K562 (cell line): ENCODE data around the gene NOTCH3. TPM values are rescaled to one million over a fixed set of nuclear protein-coding genes. Genes with fewer than 3 reads are reported as not detected.

ENCODE experiments used
- ATAC-seq: fragments of 200-7000 bp; cut with Tn5 transposase; 3 replicates; pipeline ENCODE4 v1.9.1; 2020; ENCODE audit warnings: moderate library complexity
- BruUV-seq: library from RNA; stranded (reverse); fragments of 400-500 nt; replicated peaks from 2 replicates; lab custom pipeline; 2021; lab: Mats Ljungman, UMichigan
- CTCF ChIA-PET: fragments of 300-600 bp; formaldehyde crosslinking; extraction: SDS; loops from one replicate; lab custom pipeline; 2021; ENCODE audit warnings: low intra/inter-chr PET ratio; lab: Yijun Ruan, JAX
- POLR2A ChIA-PET: fragments of 300-600, 350-650 bp; sonication (Branson Sonifier 250); formaldehyde crosslinking; extraction: SDS; loops from one replicate; lab custom pipeline; 2021; ENCODE audit warnings: antibody characterized with exemption, inconsistent platforms; lab: Yijun Ruan, JAX
- DNase-seq, 4 experiments: peaks; one replicate each; pipeline versions ENCODE4 v3.0.0 to v3.0.0-alpha.2; 2011 to 2018; ENCODE audit warnings: low spot score in 3 of 4, mixed read lengths in 3 of 4; ENCODE audit errors: extremely low read depth in 1 of 4
- FAIRE-seq: peaks from 2 replicates; lab custom pipeline; 2011; peaks lifted over from hg19 to GRCh38; lab: Jason Lieb, UNC
- H2AFZ ChIP-seq: 2 replicates; pipeline ENCODE4 v1.6.0; 2011; ENCODE audit warnings: low read depth, low read length, control low read depth, inconsistent platforms
- H3K27ac ChIP-seq: fragments of 200-600 bp; 3 replicates; pipeline ENCODE4 v1.8.0; 2011; ENCODE audit warnings: low read depth, mild to moderate bottlenecking, control low read depth, inconsistent platforms, low read length, moderate library complexity, mixed read lengths; ENCODE audit errors: extremely low read depth
- H3K27me3 ChIP-seq, 2 experiments: fragments of 300-600 bp in 1 of 2; 2 replicates in 1 of 2; 3 replicates in 1 of 2; pipeline versions ENCODE4 v1.6.0 to v1.8.0; 2011; ENCODE audit warnings: inconsistent platforms in 2 of 2, low read length in 2 of 2, mild to moderate bottlenecking in 1 of 2, mixed read lengths in 1 of 2, moderate library complexity in 1 of 2; ENCODE audit not compliant: control insufficient read depth in 2 of 2, insufficient read depth in 2 of 2
- H3K36me3 ChIP-seq: fragments of 300-600 bp; 3 replicates; pipeline ENCODE4 v1.8.0; 2011; ENCODE audit warnings: mild to moderate bottlenecking, low read length, inconsistent platforms; ENCODE audit not compliant: control insufficient read depth, insufficient read depth
- H3K4me1 ChIP-seq, 2 experiments: fragments of 200-600 bp in 1 of 2; replicated peaks in 1 of 2; 2 replicates in 1 of 2; 3 replicates in 1 of 2; pipeline versions ENCODE4 v1.5.1 to v1.8.0; 2011; ENCODE audit warnings: inconsistent platforms in 2 of 2, low read length in 2 of 2, mild to moderate bottlenecking in 1 of 2, mixed read lengths in 1 of 2, moderate library complexity in 1 of 2; ENCODE audit not compliant: control insufficient read depth in 2 of 2, insufficient read depth in 2 of 2
- H3K4me2 ChIP-seq: 2 replicates; pipeline ENCODE4 v1.6.1; 2011; ENCODE audit warnings: low read length, control low read depth, inconsistent platforms, mixed read lengths; ENCODE audit not compliant: insufficient read depth
- H3K4me3 ChIP-seq: fragments of 200-600 bp; sonication (generic), shearing (Covaris generic); 2 replicates; pipeline ENCODE4 v1.5.1; 2016; ENCODE audit warnings: control low read depth, inconsistent platforms
- H3K79me2 ChIP-seq: fragments of 200-600 bp; 3 replicates; pipeline ENCODE4 v1.8.0; 2011; ENCODE audit warnings: low read length, inconsistent platforms; ENCODE audit not compliant: control insufficient read depth, insufficient read depth
- H3K9ac ChIP-seq, 2 experiments: 2 replicates each; pipeline versions ENCODE4 v1.6.0 to v1.6.1; 2011; ENCODE audit warnings: low read depth in 2 of 2, low read length in 2 of 2, control low read depth in 1 of 2, inconsistent platforms in 1 of 2, mild to moderate bottlenecking in 1 of 2, mixed read lengths in 1 of 2; ENCODE audit not compliant: insufficient read depth in 1 of 2
- H3K9me1 ChIP-seq: one replicate; pipeline ENCODE4 v1.6.0; 2011; ENCODE audit warnings: inconsistent platforms, mild to moderate bottlenecking, low read length, moderate library complexity; ENCODE audit not compliant: control insufficient read depth, insufficient read depth
- H3K9me3 ChIP-seq: replicated peaks from 2 replicates; pipeline ENCODE4 v1.5.1; 2011; ENCODE audit warnings: low read depth, low read length, inconsistent platforms; ENCODE audit not compliant: control insufficient read depth, insufficient read depth
- H4K20me1 ChIP-seq: replicated peaks from 2 replicates; pipeline ENCODE4 v1.6.1; 2011; ENCODE audit warnings: low read length, inconsistent platforms, mixed read lengths; ENCODE audit not compliant: control insufficient read depth, insufficient read depth
- BCL6 ChIP-seq: fragments of 250-450 bp; sonication (Bioruptor Pico); IDR thresholded peaks from 2 replicates; pipeline ENCODE4 v1.4.0; 2020
- E2F3 ChIP-seq: fragments of 250-450 bp; sonication (Bioruptor Pico); IDR thresholded peaks from 2 replicates; pipeline ENCODE4 v1.4.0; 2020; ENCODE audit warnings: mild to moderate bottlenecking
- HCFC1 ChIP-seq: IDR thresholded peaks from 2 replicates; pipeline ENCODE4 v1.6.1; 2012; ENCODE audit warnings: low read depth, low read length, improper control_type of control experiment
- HOXB6 ChIP-seq: fragments of 250-450 bp; sonication (Bioruptor Pico); IDR thresholded peaks from 2 replicates; pipeline ENCODE4 v1.5.1; 2022; ENCODE audit warnings: mild to moderate bottlenecking, borderline replicate concordance
- PCBP1 ChIP-seq: fragments of 200-400 bp; formaldehyde crosslinking; IDR thresholded peaks from 2 replicates; pipeline ENCODE4 v1.6.1; 2018; ENCODE audit warnings: mild to moderate bottlenecking, low read depth, low read length; ENCODE audit not compliant: poor library complexity, severe bottlenecking
- RBBP5 ChIP-seq: fragments of 200-600 bp; sonication (generic); IDR thresholded peaks from 2 replicates; pipeline ENCODE4 v1.6.1; 2012; ENCODE audit warnings: borderline replicate concordance, mild to moderate bottlenecking, low read length, control low read depth, inconsistent platforms; ENCODE audit not compliant: insufficient read depth, poor library complexity, severe bottlenecking
- ZBTB7A ChIP-seq: IDR thresholded peaks from 2 replicates; pipeline ENCODE4 v1.6.1; 2011; ENCODE audit warnings: low read depth, mild to moderate bottlenecking, low read length, moderate library complexity, borderline replicate concordance; ENCODE audit not compliant: control insufficient read depth
- ZNF695 ChIP-seq: fragments of 450-650 bp; formaldehyde crosslinking; IDR thresholded peaks from 2 replicates; pipeline ENCODE4 v1.4.0; 2020; ENCODE audit warnings: mild to moderate bottlenecking, moderate library complexity
- WGBS: fragments of 100-300 bp; shearing (Covaris generic); methylation state at CpG from one replicate; pipeline ENCODE4 v1.1.6; 2016; ENCODE audit warnings: low coverage, mixed read lengths; ENCODE audit not compliant: insufficient coverage; ENCODE audit errors: missing lambda C conversion rate; 5-methylcytosine and 5-hydroxymethylcytosine counted together
- in situ Hi-C: fragments of 300-500 bp; cut with MboI; formaldehyde crosslinking; loops from 4 replicates; pipeline ENCODE4 v1.15.0; 2018; ENCODE audit warnings: inconsistent platforms, mixed read lengths
- intact Hi-C: fragments of 100-400 bp; cut with micrococcal nuclease; formaldehyde crosslinking; loops from 2 replicates; pipeline ENCODE4 v1.14.2; 2022
- polyA plus RNA-seq, 8 experiments: library from polyadenylated mRNA; depleted of rRNA in 4 of 8; stranded (reverse) in 5 of 8; unstranded in 3 of 8; fragments of >200 nt; fragmentation: Nextera tagmentation in 2 of 8; fragmentation: Illumina TruSeq in 1 of 8; extraction: Ambion mirVana in 2 of 8; extraction: Trizol in 1 of 8; gene quantifications; 2 replicates each; pipeline versions ENCODE4 v1.2.1 to v1.2.3, GENCODE V29; 2011 to 2014; ENCODE audit warnings: inconsistent platforms in 1 of 8, missing spikeins in 1 of 8
- total RNA-seq, 7 experiments: library from RNA; depleted of rRNA in 6 of 7; stranded (reverse); fragments of >200 nt in 6 of 7; fragmentation: Illumina TruSeq in 2 of 7; extraction: Trizol in 2 of 7; gene quantifications; 2 replicates each; pipeline versions ENCODE4 v1.2.1 to v1.2.3, GENCODE V29; 2011 to 2021; ENCODE audit warnings: low replicate concordance in 1 of 7
- TF ChIP-seq, protein P1 (sequence below): fragments of 250-450 bp; sonication (Bioruptor Pico); IDR thresholded peaks from 2 replicates; pipeline ENCODE4 v1.8.0; 2021; ENCODE audit warnings: mild to moderate bottlenecking, moderate library complexity
- TF ChIP-seq, protein P2 (sequence below): fragments of 450-650 bp; IDR thresholded peaks from 2 replicates; pipeline ENCODE4 v1.7.1; 2018; ENCODE audit warnings: mild to moderate bottlenecking, low read depth; ENCODE audit not compliant: partially characterized antibody
- TF ChIP-seq, protein P3 (sequence below): fragments of 200-800 bp; sonication (Bioruptor generic); IDR thresholded peaks from 2 replicates; pipeline ENCODE4 v1.6.1; 2017; ENCODE audit warnings: missing genetic modification characterization, missing compliant biosample characterization

NOTCH3 gene
- total and polyA plus RNA-seq, 9 of the 15 experiments (the other 6 are each of a cell fraction or from before 2014, with no cell fraction given): under 0.01 to 1.2 (median 0.16) TPM

DNA sequence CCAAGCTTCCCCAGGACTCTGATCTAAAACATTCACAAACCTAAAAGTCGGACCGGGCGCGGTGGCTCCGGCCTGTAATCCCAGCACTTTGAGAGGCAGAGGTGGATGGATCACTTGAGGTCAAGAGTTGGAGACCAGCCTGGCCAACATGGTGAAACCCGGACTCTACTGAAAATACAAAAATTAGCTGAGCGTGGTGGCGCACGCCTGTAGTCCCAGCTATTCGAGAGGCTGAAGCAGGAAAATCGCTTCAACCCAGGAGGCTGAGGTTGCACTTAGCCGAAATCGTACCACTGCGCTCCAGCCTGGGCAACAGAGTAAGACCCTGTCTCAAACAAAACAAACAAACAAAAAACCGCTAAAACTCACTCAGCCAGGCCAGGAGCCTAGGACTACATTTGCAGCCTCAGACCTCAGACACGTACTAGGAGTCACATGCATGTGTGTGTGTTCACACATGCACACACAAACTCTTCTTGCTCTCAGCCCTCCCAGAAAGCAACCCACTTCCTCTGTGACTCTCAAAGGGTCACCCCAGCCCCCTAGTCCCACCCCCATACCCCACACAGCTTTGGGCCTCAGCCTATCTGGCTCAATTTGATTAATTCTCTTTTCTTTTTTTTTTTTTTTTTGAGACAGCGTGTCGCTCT, 704 bp upstream of the NOTCH3 start (continued):
- TF ChIP-seq RBBP5: no peak
- TF ChIP-seq HCFC1: no peak
- no peak for TF ChIP-seq BCL6 (CRISPR knock-in tag)
- TF ChIP-seq, protein P1, sequence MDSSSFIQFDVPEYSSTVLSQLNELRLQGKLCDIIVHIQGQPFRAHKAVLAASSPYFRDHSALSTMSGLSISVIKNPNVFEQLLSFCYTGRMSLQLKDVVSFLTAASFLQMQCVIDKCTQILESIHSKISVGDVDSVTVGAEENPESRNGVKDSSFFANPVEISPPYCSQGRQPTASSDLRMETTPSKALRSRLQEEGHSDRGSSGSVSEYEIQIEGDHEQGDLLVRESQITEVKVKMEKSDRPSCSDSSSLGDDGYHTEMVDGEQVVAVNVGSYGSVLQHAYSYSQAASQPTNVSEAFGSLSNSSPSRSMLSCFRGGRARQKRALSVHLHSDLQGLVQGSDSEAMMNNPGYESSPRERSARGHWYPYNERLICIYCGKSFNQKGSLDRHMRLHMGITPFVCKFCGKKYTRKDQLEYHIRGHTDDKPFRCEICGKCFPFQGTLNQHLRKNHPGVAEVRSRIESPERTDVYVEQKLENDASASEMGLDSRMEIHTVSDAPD (CRISPR knock-in tag): no peak
- TF ChIP-seq, all 486 proteins: peak for 0

DNA sequence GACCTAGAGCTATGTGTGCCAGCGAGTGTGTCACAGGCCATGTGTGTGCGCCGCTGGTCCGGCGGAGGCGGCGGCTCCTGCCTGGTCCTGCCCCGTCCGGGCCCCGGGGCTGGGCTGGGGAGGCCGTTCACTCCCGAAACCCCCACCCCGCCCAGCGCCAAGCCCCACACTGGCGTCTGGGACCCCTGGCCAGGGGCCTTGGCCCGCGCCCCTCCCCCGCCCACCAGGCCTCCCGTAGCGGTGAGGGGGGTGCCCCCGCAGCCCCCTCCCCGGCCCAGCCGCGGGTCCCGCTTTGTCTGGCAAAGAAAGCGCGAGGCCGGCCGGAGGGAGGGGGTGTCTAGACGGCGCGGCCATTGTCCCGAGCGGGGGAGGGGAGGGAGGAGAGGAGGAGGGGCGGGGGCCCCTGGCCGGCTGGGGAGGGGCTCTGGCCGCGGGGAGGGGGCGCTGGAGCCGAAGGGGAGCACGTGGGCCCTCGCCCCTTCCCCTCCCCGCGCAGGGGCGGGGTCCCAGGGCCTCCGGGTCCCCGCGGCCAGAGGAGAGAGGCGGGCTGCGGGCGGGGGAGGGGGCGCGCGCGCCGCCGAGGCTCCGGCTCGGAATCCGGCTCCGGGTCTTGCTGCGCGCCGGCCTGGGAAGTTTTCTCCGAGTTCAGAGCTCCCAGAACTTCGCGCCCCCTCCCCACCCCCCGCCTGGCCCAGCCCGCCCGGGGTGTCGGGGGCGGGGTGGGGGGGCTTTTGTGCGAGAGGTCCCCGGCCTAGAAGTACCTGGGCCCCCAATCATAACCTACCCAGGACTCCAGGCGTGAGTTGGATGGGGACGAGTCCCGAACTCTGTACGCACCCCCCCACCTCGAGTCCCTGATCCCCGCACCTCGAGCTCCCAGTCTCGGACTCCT, 888 bp downstream of the NOTCH3 start:
- ChIA-PET CTCF (no interaction called here), POLR2A (no interaction called here)
- ATAC-seq (no peak), DNase-seq (peak in 2 of 4 experiments; percentile 59 to 61), FAIRE-seq (no peak)
- H3K79me2 ChIP-seq: no peaks in the 10 kb centered on the region
- H3K27me3 ChIP-seq: peaks cover 7 to 24% of the 10 kb centered on the region in 2 experiments
- intact Hi-C loops (no loop called here), in situ Hi-C loops (no loop called here)
- peaks cover 0 to 23% of the 10 kb centered on the region in 2 experiments; a peak in 2 of 5 replicates for H3K4me1 ChIP-seq
- TF ChIP-seq PCBP1 (peak; percentile 44), ZNF695 (CRISPR knock-in tag) (no peak), E2F3 (CRISPR knock-in tag) (no peak), ZBTB7A (peak; percentile 22; the same call in 1 of the 2 replicates), HOXB6 (no peak)
- TF ChIP-seq, protein P2, sequence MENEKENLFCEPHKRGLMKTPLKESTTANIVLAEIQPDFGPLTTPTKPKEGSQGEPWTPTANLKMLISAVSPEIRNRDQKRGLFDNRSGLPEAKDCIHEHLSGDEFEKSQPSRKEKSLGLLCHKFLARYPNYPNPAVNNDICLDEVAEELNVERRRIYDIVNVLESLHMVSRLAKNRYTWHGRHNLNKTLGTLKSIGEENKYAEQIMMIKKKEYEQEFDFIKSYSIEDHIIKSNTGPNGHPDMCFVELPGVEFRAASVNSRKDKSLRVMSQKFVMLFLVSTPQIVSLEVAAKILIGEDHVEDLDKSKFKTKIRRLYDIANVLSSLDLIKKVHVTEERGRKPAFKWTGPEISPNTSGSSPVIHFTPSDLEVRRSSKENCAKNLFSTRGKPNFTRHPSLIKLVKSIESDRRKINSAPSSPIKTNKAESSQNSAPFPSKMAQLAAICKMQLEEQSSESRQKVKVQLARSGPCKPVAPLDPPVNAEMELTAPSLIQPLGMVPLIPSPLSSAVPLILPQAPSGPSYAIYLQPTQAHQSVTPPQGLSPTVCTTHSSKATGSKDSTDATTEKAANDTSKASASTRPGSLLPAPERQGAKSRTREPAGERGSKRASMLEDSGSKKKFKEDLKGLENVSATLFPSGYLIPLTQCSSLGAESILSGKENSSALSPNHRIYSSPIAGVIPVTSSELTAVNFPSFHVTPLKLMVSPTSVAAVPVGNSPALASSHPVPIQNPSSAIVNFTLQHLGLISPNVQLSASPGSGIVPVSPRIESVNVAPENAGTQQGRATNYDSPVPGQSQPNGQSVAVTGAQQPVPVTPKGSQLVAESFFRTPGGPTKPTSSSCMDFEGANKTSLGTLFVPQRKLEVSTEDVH: no peak
- TF ChIP-seq, protein P3, sequence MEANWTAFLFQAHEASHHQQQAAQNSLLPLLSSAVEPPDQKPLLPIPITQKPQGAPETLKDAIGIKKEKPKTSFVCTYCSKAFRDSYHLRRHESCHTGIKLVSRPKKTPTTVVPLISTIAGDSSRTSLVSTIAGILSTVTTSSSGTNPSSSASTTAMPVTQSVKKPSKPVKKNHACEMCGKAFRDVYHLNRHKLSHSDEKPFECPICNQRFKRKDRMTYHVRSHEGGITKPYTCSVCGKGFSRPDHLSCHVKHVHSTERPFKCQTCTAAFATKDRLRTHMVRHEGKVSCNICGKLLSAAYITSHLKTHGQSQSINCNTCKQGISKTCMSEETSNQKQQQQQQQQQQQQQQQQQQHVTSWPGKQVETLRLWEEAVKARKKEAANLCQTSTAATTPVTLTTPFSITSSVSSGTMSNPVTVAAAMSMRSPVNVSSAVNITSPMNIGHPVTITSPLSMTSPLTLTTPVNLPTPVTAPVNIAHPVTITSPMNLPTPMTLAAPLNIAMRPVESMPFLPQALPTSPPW (CRISPR knock-in tag): peak; percentile 25; the same call in 1 of the 2 replicates
- H3K9ac ChIP-seq: no peak overlapping the region; a peak in 1 of 4 replicates
- H3K27ac ChIP-seq: no peak overlapping the region
- 76% methylated on average over 7 of the region's 82 CpGs for WGBS
- no peaks in the 10 kb centered on the region for H3K9me1 ChIP-seq
- no peaks in the 10 kb centered on the region for H3K9me3 ChIP-seq
- H2AFZ ChIP-seq: no peak overlapping the region
- no peak overlapping the region for H3K4me2 ChIP-seq
- no TSS peak for BruUV-seq
- H3K4me3 ChIP-seq: no peak overlapping the region
- H3K36me3 ChIP-seq: no peaks in the 10 kb centered on the region
- no peaks in the 10 kb centered on the region; the same call in 1 of the 2 replicates for H4K20me1 ChIP-seq
